NCI-H2081 treated with DMSO at 0.1 percent for 48 hours (cell line): ENCODE measurements around the gene UNC93A.
"Not testable (repeated sequence)": the region's sequence is repeated elsewhere in the genome, so short reads cannot be mapped to it uniquely, and the experiment has no call there.

ENCODE experiments used
- DNase-seq: peaks from one replicate; lab custom pipeline; 2025; lab: John Stamatoyannopoulos, UW

The UNC93A gene

DNA sequence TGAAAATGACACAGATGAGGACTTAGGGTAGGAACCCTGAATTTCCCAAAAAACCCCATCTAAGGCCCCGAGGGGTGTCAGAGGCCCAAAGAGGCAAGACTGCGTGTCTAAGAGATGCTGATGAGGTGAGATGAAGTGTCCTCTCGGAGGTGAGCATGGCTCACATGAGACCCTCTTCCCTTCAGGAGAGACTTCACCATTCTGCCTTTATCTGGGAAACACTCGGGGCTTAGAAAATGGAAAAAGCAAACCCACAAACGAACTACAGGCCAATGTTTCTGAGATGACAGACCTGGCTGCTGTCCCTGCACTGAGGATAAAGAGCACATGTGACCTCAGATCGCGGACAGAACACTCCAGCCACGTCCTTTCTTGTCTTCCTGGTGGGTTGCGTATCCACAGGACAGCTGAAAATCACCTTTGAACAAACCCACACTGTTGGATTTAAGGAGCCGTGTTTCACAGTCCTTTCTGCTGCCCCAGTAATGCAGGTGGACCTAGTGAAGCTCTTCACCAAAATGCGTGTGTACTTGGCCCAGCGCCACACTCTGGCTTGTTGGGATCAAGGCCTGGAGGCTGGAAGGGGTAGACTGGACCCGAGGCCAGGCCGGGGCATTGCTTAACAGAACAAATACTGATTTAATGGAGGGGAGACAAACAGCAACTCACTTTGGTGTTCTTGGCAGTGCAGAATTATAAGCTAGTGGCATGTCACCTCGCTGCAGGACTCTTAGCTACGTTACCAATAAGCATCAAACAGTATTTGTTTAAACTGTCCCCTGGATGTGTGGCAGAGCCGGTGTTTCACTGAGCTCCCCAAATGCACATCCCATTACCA, 18.5 kb downstream of the UNC93A start:
- DNase-seq: not testable (repeated sequence)

DNA sequence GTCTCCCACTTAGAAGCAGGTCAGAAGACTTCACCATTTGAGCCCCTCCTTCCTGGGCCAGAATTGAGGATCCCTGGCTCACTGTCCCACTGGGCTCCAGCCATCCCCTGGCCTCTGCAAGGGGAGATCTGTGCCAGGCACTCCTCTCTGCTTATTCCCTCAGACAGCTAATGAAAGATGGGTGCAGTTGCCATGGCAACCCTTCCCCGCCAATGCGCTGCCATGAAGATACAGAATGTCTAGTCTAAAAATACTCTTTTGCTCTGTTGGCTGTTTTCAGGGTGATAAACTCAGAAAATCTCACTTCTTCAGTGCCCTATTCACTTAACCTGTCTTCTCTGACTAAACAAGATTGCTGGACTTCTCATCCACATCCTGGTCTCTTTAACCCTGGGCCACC, 20.2 kb downstream of the UNC93A start:
- DNase-seq: no peak

DNA sequence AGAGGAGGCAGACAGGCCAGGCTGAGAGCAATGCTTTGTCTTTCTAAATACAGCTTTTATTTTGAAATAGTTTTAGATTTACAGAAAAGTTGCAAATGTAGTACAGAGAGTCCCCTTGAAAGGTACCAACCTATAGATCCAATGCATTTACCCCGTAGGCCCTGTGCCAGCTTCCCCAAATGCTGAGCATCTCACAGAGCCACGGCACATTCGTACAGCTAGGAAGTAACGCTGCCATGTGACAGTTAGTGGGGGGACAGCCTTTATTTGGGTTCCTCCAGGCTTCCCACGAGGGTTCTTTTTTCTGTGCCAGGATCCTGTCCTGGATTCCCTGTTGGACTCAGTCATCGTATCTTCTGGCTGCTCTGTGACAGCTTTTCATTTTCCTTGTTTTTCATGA, 20.6 kb downstream of the UNC93A start:
- not testable (repeated sequence) for DNase-seq

DNA sequence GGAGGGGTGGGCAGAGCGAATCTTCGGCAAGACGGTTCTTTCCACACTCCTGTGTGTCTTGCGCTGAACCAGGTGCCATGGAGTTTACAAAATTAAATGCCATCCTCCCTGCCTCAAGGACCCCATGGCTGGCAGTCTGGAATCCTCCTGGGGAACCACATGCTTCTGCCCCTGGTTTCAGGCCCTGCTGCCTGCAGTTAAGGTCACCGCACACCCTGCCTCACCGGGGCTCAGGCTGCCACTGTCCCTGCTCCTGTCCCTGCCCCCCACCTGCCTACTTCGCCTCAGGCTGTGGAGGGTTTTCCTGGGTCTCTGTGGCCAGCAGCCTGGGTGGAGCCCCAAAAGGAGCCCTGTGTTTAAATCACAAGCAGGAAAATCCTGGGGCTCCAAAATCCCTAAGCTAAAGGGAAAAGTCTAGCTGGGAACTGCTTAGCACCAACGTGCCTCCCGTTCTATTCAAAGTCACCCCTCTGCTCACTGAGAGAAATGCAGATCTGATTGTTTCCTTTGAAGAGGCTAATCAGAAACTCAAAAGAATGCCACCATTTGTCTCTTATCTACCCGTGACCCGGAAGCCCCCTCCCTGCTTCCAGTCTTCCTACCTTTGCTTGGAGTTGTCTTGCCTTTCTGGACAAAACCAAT, 23.2 kb downstream of the UNC93A start:
- DNase-seq: no peak

DNA sequence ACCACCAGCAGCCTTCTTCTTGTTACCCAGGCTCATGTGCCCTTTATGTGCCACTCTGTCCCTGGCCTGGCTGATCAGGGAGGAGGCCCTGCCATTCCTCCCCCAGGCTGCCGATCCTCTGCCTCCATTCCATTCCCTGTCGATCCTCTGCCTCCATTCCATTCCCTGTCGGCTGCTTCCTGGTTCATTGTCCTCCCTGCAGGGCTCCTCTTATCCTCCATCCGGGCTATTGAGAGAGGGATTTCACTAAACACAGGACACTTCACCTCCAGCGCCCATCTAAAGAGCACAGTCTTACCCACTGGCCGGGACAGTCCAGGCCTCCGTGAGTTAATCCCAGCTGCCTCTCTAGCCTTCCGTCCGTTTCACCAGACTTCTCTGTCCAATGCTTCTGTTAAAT, 26.1 kb downstream of the UNC93A start:
- no peak for DNase-seq

DNA sequence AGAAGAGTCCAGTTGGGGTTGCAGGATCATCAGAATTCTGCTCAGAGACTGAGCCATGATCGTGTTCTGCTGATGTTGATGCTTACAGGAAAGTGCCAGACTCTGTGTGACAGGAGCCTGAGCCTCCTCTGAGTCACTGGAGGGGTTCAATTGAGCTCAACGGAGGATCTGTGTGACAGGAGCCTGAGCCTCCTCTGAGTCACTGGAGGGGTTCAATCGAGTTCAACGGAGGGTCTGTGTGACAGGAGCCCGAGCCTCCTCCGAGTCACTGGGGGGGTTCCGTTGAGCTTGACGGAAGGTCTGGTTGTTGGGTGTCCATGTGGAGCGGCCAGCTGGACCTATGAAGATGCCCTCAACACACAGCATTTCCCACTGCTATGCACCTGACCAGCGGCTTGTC, 27.2 kb downstream of the UNC93A start:
- DNase-seq: not testable (repeated sequence)

DNA sequence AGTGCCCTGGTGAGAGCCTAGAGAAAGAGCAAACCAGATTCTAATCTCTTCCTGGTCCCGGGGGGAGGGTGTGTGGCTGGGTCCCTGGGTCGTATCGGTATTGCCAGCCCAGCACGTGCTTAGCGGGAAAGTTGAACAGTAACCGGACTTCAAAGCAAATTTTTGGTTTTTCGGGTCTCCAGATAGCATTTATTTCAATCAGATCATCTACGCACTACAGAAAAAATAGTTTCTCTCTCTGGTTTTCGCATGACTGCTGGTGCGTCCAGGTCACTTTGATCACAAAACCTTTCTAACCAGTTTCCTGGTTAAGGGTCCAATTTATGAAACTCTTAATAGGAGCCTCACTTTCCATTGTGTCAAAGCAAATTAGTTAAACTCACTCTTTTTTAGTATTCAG, 27.7 kb downstream of the UNC93A start:
- not testable (repeated sequence) for DNase-seq

GRCh38 chr6:167319856-167320753, 29.0 kb downstream of the UNC93A start:
- DNase-seq: not testable (repeated sequence)

GRCh38 chr6:167320754-167321056, 29.6 kb downstream of the UNC93A start:
- DNase-seq: not testable (repeated sequence)

- not testable (repeated sequence) for DNase-seq
These were observed 30.1 kb downstream of the UNC93A start for GRCh38 chr6:167321185-167321584.

GRCh38 chr6:167323111-167323510, 32.0 kb downstream of the UNC93A start:
- no peak for DNase-seq

DNA sequence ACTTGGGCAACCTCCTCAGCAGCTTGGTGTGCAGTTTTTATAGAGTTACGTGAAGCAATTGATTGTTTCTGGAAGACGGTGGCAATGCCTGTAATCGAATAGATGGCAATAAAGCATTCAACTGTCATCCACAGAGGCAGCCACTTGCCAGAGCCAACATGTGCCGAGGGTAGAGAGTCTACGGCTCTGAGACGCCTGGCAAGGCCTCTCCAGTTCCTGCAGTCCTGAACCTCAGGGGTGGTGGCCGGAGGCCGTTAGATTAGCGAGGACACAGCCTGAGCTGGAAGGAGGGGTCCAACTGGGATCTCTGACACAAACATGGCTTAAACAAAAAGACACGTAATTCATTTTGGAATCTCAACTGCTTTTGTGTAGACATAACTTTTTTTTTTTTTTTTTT, 33.0 kb downstream of the UNC93A start:
- DNase-seq: no peak

DNA sequence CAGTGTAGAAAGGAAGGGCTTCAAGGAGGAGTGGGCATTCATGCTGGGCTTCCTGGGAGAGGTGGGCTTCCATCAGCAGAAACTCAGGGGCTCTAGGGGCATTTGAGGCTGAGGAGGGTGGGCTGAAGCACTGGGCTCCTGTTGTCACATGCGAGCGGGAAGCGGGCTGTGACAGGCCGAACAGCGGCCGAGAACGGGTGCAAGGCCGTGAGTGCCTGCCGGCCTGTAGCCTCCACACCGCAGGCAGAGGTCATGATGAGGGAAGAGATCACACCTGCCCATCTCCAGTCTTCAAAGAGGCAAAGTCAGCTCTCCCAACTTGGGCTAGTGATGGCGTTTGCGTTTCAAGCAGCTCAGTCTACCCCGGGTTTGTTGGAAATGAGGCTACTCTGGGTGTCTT, 34.7 kb downstream of the UNC93A start:
- no peak for DNase-seq

- DNase-seq: no peak
These were observed 36.3 kb downstream of the UNC93A start for GRCh38 chr6:167327391-167327790.

DNA sequence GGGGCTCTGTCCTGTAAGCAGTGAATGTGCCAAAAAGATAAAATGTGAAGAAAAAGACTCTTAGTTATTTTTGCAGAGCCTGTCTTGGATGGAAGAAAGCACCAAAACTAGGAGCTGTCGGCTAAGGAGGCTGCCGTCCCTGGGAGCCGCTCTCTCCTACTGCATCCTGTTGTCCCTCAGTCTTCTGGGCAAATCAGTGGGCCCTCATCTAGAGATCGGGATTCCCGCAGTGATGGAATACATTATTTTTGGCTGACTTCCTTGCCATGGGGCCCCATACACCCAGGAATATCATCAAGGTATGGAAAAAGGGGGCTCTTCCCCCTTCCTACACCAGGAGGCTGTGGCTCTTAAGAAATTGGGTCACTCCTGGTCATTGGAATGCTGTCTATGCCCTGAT, 37.0 kb downstream of the UNC93A start:
- DNase-seq: no peak

DNA sequence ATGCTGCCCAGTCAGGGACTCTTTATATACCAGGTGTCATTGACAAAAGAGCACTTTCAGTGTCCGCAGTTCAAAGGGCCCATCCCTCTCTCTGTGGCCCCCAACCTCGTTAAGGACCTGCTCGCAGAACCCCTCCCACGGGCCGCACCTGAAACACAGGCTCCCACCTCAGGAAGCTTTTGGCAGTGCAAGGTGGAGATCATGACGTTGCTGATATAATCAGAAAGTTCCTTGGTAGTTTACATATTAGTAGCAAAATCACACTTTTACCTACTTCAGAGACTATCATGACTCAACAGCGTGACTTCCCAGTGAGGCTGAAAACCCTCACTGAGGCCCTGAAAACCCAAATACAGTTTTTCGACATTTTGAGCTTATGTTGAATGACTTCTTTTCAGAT, 37.9 kb downstream of the UNC93A start:
- no peak for DNase-seq

DNA sequence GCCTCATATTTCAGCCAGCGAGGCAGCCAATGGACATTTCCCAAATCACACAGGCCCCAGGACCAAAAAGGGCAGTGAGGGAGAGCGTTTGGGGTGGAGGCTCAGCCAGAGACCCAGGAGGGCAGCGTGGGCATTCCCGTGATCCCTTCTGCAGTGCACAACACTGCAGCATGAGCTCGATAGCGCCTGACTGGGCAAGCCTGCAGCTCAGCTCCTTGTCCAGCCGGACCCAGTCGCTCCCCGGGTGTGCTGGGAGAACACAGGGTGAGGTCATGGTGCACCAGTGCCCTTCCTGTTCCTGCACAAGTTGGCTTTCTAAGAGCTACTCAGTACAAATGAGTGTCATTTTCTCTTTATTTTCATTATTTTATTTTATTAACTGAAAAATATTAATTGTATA, 39.6 kb downstream of the UNC93A start:
- no peak for DNase-seq

DNA sequence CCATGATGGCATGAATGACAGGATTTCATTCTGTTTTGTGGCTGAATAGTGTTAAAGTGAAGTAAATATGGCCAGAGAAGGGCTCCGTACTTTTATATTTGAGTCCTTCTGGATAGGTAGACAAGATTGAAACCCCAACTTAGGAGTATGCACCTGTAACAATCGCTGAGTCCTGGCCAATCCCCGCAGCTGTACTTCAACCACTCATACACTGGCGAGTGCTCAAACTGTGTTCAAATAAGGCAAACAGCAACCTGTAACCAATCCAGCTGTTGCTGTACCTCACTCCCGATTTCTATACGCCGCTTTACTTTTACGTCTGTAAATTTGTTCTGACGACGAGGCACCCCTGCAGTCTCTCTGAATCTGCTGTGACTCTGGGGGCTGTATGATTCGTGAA, 40.5 kb downstream of the UNC93A start:
- no peak for DNase-seq

GRCh38 chr6:167336844-167337630, 45.9 kb downstream of the UNC93A start:
- no peak for DNase-seq

DNA sequence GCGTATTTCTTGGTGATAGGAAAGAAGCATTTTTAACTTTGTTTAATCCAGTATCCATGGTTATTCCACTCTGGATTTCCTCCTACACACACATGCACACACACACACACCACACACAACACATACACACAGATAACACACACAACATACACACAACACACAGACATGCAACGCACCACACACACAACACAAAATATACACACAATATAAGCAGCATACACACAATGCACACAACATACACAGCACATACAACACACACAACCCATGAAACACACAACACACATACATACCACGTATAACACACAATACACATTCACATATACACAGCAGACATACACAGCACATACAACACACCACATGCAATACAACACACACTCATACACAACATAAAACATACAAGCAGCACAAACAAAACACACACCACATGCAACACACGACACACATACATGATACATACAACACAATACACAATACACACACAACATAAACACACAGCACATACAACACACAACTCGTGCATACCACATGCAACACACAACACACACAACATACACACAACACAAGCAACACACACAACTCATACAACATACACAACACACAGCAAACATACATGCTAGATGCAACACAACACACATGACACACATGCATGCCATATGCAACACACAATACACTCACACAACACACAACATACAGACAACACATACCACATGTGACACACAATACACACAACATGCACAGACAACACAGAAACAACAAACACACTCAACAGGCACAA, 46.7 kb downstream of the UNC93A start:
- no peak for DNase-seq

GRCh38 chr6:167338541-167339117, 47.5 kb downstream of the UNC93A start:
- DNase-seq: no peak
